ENCODE results near the gene GPR39.

GPR39 gene

DNA sequence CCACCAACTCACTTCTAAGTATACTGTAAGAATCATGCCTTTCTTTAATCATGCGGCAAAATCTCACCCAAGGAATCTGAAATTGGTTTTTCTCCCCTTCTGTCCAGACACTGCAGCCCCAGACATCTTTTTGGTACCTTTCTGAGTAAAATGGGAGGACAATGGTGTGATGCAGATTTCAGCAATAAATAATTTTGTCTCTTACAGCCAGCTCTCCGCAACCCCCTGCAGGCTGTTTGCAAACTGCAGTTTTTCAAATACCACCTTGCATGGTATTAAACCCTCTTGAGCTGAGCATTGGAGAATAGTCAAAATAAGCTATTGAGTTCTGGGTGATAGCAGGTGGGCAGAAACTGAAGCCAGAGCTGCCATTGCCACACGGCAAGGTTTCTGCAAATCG, 32.2 kb downstream of the GPR39 start:
- DNase-seq = no peak

DNA sequence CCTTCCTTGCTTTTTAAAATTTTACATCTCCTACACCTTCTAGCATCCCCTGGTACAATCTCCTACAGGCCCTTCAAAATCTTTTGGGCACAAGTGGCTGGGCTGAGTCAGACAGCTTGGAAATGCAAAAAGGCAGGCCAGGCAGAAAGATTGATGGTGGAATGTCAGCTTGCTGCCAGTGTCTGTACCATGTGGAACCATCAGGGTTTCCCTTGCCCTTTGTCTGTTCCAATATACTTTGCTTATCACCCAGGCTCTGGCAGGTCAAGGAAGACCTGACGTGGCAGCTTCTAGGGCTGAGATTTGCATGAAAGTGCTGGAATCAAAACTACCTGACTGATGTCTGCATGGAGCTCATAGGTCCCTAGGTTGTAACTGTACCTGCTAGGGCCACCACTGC, 33.3 kb downstream of the GPR39 start:
- DNase-seq = no peak

DNA sequence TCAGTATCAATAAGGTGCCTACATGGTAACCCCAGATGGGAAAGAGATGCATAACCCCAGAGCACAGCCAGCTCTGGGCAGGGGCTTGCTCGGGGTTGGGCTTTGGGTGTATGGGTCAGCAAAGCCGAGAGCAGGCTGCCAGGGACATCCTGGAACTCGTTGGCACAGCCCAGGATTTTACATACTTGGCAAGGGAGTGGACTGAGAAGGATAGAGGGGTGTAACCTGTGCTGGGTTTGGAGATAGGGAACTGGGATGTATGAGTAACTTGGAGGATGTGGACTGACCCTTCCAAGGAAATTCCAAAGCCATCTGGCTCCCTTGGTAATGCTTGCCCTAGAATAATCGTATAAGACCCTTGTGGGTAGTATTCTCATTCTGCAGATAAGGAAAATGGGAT, 44.2 kb downstream of the GPR39 start:
- DNase-seq = no peak

DNA sequence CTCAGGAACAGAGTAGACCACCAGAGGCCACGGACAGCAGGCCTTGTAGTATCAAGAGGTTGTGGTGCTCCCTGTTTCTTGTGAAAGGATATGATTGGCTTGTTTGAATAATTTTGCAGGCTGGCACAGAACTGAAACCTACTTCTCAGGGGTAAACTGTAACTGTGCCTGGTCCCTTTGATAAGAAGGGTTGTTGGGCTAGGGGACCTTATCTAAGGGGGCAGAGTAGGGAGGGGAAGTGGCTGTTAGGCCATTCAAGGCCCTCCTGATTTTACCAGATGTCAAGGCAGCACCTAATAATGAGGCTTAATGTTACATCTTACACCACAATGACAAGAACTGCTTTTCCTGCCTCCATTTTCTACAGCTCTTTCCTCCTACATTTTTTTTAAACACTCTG, 45.6 kb downstream of the GPR39 start:
- DNase-seq = no peak

DNA sequence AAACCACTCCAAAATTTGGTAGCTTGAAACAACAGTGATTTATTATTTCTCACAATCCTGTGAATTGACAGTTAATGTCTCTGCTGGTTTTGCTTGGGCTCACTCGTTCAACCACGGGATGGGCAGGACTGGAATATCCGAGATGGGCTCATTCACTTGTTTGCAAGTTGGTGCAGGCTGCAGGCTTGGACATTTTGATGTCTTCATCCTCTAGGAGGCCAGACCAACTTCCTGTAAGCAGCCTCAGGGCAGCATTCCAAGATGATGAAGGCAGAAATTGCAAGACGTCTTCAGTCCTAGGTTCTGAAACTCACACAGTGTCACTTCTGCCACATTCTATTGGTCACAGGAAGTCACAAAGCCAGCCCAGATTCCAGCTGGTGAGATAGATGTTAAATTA, 47.1 kb downstream of the GPR39 start:
- DNase-seq = no peak

DNA sequence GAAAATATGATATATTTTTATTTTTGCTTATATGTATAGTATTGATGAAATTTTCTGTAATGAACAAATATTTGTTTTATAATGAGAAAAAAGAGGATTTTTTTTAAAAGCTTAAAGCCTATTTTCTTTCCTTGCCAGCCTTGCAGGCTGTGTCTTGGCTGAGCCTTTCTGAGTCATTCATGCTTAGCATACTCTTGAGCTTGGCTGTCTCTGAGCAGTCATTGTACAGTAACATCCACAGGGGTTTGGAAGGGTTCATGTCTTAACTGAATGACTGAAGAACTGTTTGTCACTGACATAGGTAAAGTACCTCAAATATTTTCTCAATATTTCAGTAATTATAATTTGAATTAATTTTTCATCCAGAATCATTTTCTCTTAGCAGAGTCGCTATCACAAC, 49.3 kb downstream of the GPR39 start:
- DNase-seq = no peak

DNA sequence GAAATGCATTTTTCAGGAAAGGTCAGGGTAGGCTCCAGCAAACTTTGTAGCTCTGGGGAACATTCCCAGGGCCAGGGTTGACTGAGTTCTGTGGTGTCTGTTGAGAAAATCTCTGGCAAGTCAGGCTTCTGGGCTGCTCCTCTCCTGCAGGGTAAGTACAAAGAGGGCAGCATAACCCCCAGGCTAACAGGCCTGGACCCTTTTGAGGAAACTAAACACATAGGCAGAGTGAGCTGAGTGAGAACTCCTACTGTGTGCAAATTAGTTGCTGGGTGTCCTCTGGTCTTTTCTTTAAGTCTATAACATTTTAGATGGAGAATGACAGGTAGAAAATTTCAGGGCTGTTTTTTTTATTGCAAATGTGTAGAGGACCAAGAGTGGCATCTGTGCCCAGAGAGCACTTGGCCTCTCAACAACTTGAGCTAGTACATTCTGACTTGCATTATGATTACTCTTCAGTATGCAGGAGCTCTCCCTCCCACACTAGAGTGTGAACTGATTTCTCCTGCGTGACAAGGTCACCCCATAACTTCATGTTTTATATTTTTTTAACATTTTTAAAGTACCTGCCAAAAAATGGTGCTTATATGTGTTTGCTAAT, 49.9 kb downstream of the GPR39 start:
- no peak for DNase-seq

DNA sequence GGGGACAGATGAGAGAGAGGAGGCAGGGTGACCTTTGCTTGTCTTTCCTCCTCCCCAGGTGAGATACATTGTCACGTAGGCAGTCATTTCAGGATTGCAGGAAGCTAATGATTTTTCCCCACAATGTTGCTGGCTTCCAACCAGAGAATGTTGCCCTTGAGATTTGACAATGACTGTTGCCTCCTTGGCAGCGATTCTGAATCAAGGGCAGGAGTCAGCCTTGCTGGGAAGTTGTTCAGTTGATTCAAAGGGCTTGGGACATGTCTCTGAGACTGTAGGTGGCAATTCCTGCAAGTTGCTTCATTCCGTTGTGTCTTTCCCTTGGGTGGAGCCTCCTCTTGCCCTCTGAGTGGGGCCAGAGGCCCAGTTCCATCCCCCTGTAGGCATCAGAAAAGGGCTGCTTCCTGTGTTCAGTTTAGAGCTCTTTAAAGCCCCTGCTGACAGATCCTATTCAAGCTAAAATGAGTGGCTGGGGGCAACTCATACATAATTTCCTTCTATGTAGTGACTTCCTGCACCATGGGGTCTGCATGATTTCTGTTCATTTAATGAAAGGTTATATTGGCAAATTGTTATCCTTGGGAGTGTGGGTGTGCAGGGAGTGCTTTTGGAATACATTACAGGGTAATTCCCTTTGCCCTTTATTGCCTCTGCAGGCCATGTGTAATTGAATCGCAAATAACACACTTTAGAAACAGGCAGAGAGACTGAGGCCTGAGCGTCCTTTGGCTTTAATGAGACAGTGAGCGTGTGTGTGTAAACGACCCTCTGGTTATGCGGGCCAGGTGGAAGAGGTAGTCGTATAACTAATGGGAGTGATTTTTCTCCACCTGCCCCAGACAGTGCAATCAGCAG, 52.4 kb downstream of the GPR39 start:
- no peak for DNase-seq

DNA sequence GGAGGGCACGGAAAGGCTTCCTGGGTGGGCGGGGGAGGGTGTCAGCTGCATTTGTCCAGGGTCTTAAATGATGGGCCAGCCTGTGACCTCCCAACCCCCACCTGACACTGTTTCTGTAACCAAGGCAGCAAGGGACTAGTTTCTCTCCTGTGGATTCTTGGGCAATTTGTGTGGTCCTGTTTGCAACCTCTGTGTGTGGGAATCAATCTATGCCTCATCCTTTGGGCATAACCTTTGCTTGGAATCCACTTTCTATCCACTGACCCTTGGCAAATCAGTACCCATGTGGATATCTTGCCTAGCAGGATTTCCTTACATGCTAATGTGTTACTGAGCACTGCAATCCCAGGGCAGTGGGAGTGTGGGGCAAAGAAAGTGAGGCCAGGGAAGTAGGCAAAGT, 54.1 kb downstream of the GPR39 start:
- DNase-seq = no peak

DNA sequence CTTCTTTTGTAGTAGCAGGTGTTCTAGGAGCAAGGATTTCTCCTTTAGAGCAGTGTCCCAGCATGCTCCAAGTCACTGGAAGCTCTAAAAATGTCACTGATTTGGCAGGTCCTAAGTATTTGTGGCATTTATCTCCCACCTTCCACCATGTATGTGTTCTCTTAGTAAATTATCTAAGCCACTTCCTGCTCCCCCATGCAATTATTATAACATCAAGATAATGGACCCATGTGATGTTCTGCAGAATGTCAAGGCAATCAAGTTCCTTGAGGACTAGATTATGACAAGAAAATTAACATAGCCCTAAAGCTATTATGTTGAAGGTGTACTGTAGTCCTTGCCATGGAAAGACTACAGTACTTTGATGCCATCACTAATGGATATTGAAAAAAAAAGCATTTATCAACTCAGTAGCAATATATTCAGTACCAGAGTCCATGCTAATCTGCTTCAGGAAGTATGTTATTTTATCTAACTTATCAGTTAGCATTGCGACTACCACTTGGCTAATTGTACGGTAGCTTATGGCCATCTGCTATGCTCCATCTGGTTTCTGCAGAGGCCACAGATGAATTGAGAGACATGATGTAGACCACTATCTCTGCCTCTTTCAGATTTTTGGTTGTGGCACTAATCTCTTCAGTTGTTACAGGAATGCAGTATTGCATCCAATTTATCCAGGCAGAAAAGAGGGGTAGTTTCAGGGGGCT, 56.7 kb downstream of the GPR39 start:
- no peak for DNase-seq

DNA sequence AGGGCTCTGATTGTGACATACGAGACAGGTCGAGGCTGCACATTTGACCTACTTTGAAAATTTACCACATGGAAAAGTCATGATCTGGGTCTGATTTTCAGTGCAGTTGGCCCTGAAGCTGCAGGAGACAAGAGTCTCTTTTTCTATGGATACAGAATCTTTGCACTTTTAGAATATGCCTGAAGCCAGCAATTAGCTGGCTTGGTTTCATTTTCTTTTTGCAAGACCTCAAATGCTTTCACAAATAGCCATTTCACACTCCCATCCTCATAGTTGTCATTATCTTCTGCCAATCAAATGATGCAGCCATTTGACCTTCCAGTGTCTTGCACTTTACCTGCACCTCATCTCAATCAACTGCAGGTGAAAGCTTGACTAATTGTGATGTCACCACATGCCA, 59.0 kb downstream of the GPR39 start:
- no peak for DNase-seq

DNA sequence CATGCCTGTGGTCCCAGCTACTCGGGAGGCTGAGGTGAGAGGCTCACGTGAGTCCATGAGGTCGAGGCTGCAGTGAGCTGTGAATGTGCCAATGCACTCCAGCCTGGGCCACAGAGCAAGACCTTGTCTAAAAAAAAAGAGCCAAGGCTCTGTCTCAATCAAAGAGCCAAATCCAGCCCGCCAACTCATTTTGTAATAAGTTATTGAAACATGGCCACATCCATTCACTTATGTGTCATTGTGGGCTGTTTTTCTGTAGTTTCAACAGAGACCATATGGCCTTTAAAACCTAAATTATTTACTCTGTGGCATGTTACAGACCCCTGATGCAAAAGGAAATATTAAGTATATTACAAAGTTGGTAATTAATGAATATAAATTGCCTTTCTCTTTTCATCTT, 60.8 kb downstream of the GPR39 start:
- no peak for DNase-seq

DNA sequence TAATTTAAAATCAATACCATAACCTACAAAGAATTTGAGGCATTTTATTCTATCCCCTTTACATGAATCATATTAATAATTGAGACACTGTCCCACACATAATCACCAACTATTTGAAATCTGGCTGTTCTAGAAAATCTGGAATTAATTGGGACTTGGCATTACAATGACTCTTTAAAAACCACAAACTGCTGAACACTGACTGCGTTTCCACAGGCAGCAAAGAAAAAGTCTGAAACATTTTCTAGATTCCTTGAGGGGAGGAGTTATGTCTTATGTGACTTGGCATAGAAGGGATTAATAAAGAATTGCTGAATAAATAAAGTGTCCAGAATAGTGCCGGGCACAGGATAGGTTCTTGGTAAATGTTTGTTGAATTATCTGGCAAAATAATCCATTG, 61.4 kb downstream of the GPR39 start:
- no peak for DNase-seq

DNA sequence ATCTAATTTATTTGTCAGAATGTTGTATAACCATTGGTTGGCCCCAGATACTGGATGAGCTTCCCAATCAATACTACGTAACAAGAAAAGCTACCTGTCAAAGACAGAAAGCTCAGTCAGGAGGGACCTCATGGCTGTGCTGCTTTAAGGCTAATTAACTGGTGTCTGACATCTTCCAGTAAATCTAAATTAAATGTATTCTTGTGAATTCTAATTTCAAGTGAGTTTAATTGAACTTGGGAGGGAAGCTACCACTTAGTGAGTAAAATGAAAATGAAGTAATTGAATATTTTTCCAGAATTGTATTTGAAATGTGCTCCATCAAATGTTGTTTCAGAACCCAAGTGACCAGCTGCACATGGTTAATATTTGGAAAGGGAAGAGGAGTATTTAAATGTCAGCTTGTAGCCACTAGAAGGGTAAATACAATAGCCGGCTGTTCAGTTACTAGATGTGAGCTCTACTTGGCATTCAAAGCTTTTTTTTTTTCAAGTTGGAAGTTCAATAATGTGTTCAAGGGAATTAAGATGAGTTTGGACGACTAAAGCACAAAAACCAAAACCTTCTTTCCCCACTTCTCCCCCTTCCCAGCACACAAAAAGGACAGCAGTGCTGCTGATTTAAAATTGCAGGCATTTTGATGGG, 62.0 kb downstream of the GPR39 start:
- DNase-seq = no peak

DNA sequence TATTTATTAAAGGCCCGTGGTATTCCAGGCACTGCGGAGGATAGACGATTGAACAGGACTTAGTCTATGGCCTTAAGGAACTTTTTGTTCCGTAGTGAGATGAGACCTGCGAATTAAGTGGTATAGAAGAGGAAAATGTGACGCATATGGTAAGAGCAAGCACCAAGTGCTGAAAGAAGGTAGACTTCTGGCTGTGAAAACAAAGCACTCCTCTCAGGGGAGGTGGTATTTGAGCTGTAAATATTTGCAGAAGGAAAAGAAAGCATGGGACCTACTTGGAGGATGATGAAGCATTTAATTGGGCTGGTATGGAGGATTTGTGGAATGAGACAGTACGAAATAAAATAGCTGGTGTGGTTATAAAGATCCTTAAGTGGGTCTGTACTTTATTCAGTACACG, 62.5 kb downstream of the GPR39 start:
- DNase-seq = no peak

DNA sequence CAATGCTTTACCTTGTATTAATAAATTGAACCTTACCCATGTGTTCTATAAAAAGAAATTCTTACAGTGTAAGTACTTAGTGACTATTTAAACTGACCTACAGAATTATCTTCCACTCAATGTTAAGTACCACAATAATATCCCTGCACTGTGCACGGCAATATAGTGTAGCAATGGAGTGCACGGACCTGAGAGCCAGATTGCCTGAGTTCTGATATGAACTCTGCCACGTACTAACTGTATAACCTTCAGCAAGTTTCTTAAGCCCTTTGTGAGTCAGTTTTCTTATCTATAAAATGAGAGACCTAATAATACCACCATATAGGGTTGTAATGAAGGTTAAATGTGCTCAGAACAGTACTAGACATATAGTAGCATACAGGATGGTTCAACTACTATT, 66.2 kb downstream of the GPR39 start:
- no peak for DNase-seq

DNA sequence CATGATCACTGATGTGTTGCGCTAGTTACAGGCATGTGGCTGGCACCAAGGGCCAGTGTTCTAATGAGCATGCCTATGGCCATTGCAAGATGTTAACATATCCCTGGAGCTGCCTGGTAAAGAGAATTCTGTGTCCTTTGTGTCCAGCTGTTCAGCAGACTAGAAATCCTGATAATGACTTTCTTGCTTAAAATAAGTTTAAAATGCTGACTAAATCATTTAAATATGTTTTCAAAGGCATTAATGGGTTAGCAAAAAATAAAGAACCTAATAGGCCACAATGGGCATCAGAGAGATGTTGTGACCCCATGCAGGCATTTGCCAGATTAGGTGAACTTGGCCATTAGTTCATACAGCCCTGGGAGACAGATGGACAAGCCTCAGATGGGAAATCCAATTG, 67.5 kb downstream of the GPR39 start:
- DNase-seq = no peak

DNA sequence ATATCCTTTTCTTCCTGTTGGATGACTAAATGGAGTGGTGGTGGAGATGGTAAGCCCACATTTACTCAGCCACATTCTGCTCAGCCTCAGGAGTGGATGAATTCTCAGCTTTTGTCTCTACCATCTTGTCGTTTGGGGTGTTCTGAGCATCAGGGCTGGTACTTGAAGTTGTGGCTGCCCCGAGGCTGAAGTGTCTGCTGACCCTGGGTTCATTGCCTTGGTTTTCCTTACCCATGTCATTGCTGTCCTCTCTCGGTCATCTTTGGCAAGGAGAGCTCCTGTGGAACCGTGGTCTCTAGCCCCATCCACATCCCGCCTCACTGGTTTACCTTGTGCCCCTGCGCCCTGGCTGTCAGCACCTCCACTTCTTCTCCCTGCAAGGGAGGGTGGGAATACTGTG, 71.9 kb downstream of the GPR39 start:
- no peak for DNase-seq

DNA sequence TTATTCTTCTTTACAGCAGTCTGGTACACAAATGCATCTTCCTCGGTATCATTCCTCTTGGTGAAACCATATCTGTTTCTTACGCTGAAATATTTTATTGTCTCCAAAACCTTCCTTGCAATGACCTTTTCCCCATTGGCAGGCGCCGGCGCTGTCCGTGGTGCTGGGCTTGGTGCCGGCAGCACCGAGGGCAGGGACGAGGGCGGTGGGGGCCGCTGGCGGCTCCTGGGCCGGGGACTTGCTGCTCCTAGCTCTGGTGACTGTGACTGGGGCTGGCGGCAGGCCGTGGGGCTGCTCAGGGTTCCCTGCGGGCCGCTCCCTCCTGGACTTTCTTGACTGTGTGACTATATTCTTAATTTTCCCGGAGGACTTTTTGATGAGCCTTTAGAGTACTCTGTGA, 72.5 kb downstream of the GPR39 start:
- no peak for DNase-seq

DNA sequence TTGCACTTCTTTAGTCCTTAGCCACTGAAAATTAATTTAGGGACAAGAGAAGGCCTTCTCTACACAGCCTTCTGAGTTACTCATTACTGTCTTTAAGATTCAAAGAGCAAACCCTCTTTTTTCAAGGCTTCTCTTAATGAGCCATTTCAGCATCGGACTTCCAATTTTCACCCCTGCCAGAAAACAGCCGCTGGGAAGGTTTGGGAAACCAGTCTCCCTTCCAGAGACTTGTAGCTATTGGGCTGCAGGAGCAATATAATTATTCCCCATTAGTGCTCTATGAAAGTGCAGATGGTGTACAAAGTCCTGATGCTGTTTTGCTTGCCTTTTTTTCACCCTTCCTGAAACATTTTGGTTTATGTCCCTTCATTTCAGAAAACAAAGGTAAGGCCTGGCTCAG, 79.3 kb downstream of the GPR39 start:
- no peak for DNase-seq

DNA sequence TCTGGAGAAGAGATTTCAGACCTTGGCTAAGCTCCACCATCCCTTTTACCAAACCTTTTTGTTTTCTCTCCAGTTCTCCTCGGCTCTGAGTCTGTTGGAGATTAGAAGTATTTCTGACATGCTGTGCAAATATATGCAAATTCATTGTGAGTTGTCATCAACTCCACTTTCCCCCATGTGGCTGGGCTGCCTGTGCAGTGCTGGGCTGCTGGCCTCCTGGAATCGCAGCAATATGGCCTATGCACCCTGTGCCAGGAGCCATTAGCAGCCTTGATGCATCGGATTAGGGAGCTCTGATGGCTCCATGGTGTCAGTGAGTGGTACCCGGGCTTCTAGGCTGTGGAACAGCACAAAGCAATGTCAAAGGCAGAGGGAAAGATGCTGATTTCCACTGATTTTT, 80.0 kb downstream of the GPR39 start:
- no peak for DNase-seq

DNA sequence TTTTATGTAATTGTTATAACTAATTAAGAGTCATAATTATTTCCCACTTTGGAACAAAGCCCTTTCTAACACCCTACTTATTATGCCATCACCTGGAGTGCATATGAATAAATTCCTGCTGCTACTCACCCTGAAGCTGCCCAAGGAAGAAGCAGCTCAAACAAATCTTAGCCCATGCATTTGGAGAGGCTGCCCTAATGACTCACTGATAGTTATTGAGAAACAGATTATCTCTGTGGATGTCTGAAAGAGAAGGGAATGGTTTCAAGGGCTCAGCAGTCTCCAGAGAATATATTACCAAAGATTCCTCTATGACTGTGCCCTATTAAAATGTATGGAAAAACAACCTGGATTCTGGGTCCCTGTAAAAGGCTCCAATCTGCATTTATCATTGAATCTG, 81.0 kb downstream of the GPR39 start:
- DNase-seq = no peak

DNA sequence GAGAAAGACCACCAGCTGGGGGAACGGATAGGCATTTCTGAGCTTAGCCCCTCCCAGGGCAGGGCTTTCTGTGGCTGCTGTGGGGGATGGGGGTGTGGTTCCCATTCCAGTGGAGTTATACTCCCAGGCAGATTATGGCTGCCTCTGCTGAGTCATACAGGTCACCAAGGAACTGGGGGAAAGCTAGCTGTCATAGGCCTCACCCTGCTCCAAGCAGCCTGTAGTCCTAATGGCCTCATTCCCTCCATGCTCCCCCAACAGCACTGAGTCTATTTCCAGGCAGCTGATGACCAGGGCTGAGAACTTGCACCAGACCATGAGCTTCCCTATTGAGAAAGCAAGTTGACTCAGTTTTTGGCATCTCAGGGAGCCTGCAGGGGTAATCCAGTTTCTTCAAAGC, 87.1 kb downstream of the GPR39 start:
- DNase-seq = no peak

DNA sequence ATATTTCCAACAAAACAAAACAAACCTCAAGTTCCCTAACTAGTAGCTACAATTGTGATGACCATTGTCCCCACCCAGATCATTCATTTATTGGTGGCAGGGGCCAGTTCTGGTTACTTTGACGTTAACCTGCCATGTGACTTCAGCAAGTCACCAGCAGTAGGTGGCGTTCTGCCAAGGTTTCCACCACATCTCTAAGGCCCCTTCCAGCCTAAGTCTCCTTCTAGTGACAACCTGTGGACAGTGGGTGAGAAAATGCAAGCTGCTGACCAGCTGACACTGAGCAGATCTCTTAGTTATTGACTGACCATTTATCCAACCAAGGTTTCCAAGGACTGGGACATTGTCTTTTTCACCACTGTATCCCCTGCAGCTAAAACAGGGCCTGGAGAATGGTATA, 98.4 kb downstream of the GPR39 start:
- no peak for DNase-seq

All from NCI-H187 (cell line).